HG03280 (cell line): ENCODE measurements around the gene PID1.
"Not testable (repeated sequence)": the region's sequence is repeated elsewhere in the genome, so short reads cannot be mapped to it uniquely, and the experiment has no call there.

Source experiments
- ATAC-seq: cut with Tn5 transposase; IDR thresholded peaks from one replicate; pipeline ENCODE4 v1.9.1; 2021; ENCODE audit warnings: mild to moderate bottlenecking, moderate library complexity; ENCODE audit not compliant: unreplicated experiment

PID1 gene

DNA sequence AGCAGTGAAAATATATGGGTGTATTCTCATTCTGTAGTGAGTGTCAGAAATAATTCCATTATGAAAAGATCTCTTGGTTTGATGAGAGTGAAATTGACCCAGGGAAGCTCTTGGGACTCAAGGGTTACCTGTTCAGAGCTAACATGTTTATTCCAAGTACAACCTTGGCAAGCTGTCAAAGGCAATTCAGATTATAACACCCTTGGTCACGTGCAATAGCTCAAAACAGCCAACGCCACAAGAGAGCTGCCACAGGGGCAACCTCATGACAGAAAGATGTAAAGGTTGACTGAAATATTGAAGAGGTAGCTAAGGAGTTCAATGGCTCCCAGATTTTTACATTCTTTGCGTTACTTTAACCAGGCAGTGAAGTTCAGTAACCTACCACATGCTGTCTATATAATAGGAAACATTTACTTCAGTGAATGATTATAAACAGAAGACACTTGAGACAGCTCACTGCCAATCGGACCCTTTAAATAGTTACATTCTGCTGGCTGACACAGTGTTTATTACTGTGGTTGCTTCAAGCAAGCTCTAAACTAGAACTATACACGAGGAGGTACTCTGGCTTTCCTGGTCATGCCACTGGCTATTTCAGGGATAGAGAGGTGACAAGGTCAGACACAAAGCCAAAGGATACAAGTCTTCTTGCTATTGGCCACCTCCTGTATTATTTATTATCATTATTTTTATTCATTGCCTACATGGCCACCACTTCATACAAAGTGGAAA lies 187.3 kb downstream of the PID1 start:
- no peak for ATAC-seq

DNA sequence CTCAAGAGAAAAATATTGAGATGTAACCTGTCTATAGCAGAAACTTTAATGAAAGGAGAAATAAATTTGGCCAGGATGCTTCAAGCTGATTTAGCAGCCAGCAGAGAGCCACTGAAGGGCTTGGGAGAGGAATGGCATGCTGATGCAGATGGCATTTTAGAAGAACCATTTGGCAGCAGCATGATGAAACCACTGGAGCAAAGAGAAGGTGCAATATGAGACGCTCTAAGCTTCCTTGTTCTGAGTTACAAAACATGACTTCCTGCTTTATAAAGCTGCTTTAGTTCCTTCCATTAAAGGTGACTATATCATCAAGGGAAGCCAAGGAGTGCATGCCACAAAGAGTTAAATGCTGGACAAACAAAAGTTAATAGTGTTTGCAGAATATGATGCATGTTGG lies 189.7 kb downstream of the PID1 start:
- no peak for ATAC-seq

DNA sequence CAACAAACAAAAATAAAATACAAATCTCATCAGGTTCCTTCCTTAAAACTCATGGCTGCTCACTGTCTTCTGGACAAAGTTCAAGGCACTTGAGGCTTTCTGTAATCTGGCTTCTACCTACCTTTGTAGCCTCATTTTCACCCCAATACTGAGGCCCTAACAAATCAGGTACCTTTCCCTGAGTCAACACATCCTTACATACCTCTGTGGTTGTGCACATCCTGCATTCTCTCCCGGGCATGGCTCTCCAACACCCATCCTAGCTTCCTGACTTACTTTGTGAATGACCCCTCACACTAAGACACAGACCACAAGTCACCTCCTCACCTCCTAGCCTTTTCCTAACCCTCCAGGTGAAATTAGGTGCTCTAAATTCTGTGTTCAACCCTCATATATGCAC lies 190.9 kb downstream of the PID1 start:
- ATAC-seq, result no peak

DNA sequence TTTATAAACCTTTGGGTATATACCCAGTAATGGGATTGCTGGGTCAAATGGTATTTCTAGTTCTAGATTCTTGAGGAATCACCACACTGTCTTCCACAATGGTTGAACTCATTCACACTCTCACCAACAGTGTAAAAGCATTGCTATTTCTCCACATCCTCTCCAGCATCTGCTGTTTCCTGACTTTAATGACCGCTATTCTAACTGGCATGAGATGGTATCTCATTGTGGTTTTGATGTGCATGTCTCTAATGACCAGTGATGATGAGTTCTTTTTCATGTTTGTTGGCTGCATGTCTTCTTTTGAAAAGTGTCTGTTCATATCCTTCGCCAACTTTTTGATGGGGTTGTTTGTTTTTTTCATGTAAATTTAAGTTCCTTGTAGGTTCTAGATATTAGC lies 194.2 kb downstream of the PID1 start:
- ATAC-seq, result not testable (repeated sequence)

DNA sequence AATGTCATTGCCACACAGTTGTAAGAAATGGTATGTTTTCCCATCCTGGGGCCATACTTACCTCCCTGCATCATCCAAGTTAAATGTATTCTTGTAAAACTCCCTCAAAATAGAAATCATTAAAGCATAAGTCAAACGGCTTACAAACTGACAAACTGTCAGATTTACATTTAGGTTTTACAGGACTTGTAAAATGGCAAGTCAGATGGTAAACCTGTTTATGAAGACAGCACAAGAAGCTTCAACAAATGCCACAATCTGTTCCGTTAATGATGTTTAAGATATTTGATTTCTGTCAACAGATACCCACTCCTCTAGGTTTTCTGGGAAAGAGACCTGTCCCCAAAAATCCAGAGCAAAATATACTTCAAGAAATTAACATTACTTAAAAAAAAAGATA lies 197.2 kb downstream of the PID1 start:
- ATAC-seq, result no peak

DNA sequence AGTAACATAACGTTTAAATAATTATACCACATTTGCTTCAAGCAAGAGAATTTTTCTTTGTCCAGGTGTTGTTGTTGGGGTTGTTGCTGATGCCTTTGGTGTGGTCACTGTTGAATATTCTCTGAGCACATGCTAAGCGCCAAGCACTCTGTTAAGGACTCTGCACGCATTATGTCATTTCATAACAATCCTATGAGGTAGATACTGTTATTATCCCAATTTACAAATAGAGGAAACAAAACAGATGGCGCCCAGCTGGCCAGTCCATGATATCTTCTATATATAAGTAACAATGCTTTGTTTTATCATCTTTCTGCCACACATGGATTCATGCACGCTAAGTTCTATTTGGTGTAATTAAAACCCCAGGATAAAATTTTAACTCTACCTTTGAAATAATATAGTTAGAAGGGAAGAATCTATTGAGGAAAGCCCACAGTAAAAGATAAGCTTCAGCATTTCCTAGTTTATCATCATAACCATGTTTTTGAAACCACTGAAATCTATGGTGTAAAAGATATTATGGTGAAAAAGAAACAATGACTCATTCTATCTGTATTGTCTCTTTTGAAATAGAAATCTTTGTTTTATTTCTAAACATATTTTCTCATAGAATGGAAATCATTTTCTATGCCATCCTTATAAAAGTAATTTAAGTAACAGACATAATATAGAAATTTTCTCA lies 199.7 kb downstream of the PID1 start:
- ATAC-seq, result no peak

DNA sequence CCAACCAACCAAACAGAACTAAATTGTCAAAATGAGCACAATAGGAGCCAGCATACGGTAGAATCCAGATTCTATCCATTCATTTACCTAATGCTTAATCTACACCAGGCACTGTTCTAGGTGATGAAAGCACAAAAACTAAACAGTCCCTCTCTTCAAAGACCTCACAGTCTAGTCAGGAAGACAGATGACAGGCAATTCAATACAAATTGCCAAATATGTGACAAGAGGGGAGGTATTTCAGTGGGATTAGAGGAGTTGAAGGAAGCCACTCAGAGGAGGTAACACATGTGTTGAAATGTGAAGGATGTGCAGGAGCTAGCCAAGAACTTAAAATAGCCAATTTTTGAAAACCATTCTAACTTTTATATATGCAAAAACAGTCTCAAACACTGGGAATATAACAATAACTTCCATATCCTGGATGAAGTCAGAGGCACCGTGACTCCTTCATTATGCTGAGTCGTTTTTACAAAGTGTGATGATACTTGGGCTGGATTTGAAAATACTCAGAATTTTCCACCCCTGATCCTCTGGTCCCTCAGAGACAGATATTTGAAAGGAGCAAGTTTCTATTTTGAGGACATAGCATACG lies 204.9 kb downstream of the PID1 start:
- no peak for ATAC-seq

DNA sequence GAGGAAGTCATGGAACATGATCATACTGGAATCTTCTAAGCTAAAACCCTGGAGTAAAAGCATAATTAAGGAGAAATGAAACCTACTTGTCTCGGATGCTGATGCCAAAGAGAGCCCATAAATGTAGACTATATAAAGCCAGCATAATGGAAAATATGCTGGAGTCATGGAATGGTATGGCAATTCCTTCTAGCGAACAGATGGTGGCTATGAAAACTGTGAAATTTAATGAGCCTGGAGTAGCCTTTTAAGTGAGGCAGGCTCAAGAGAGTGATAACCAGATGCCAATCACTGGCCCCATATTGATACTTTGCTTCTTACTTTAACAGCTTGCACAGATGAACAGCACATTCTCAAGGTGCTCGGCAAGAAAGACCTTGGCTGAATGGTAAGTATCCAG lies 206.3 kb downstream of the PID1 start:
- no peak for ATAC-seq

DNA sequence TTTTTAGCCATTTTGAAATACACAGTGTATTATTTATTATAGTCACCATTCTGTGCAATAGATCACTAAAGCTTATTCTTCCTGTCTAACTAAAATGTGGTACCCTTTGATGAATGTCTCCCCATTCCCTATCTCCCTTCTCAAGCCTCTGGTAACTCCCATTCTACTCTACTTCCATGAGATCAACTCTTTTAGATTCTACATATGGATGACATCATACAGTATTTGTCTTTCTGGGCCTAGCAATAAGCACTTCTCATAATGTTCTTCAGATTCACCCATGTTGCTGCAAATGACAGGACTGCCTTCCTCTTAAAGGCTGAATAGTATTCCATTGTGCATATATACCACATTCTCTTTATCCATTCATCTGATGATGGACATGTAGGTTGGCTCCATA lies 210.9 kb downstream of the PID1 start:
- ATAC-seq, result no peak

DNA sequence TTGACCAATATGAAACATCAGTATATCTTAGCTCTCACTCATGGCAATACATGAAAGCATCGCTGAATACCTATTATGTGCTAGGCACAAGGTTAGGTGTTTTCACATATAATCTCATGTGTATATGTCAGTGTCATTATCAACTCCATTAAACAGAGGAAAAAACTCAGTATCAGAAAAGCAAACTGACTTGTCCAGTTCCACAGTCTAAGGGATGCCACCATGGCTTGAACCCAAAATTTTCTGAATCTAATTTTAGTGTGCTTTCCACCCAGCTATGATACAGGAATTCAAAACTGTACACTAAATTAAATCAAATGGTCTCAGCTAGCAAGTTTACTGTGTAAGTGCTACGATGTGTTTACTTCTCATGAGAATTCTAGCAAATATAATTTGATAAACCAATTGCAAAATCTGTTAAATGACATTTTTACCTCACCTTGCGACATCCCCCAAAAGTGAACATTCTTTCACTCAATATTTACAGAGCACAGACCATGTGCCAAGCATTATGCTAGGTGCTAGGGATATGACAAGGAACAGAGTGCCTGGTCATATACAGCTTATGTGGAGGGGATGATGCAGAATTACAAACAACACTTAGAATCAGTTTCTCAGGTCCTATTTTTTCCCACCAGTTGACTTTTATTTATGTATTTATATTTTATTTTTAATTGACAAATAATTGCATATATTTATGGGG lies 211.6 kb downstream of the PID1 start:
- ATAC-seq, result no peak

DNA sequence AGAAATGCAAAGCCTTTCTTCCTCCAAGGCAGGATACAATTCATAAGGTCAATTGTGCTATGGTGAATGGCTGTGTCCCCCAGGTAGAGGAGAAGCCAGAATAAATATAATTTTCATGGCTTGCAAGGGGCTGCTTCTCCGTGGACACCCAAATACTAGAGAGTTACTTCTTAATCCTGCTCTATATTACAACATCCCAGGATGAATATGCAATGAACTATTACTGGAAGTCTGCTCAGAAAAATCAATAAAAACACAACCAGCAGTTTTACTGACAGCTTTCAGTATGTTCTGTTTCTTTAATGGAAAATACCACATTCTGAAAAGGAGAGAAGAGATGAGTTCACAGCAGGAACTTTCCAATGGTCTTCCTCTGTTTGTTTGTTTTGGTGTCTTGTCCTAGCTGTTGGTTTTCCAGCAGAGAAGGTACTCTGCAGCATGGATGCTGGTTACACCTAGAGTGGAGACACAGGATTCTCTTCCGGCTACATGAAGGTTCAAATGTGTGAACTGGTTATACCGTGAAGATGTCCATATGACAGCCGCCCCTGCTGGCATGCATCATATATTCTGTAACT lies 213.0 kb downstream of the PID1 start:
- no peak for ATAC-seq

DNA sequence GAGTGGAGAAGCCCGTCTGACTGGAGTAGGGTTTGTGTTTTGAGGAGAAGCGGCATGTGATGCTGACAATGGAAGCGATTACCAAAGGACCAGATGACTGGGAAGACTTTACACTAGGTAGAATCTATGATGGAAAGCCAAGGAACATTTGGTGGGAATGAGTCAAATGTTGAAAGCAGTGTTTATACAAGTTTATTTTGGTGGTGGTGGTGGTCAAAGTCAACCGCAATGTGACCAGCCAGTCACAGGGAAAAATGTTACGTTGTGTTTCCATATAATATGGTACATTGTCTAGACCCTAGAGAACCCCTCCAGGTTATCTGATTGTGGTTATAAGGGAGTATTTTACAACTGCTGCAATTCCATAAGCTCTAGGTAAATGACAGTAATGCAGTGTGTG lies 216.8 kb downstream of the PID1 start:
- no peak for ATAC-seq

DNA sequence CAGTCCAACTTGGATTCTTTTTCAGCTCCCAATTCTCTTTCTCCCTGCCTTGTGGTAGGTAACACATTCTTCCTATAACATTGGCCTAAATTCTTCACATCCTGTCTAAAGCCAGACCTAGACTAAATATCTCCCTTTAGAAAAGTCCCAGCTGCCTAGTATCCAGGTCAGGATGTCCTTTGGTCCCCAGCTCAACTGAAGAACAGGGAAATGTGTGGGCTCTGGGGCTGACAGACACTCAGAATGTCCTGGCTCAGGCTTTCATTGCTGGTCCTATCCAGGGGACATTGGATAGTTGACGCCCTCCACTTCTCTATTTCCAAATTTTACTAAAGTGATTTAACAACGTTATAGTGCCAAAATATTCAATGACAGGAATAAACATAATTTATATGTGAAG lies 219.3 kb downstream of the PID1 start:
- no peak for ATAC-seq

DNA sequence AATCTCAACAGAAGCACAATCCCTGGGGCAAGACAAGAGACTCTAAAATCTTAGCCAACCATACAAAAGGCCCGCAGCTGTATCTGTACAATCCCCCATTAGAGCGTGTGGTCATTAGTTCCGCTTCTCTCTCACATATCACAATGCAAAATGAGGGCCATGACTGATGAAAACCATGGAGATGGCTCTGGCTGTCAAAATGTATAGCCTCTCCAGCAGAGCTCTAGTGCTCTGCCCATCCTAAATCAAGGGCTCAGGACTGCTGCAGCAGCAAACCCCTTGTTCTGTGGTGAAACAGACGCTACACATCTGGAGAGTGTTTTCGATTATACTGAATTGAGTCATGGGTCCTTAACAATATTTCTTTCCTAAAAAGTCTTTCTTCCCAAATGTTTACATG lies 221.0 kb downstream of the PID1 start:
- ATAC-seq, result no peak

DNA sequence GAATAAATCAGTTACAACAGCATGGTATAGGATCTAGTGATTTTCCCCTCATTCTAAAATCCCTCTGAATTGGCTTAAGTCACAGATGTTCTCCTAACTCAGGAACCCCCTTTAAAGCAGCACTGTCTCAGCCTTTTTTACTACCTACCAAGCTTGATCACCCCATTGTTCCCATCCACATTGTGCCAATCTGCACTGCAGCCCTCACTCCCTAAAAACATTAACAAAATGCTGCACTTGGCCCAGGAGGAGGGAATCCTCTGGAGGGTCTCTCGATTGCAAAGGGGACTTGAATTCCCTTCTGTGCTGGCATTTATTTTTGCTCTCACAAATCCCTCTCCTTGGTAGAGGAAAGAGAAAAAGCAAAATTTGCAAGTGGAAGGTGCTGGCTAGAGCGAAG lies 223.0 kb downstream of the PID1 start:
- no peak for ATAC-seq

DNA sequence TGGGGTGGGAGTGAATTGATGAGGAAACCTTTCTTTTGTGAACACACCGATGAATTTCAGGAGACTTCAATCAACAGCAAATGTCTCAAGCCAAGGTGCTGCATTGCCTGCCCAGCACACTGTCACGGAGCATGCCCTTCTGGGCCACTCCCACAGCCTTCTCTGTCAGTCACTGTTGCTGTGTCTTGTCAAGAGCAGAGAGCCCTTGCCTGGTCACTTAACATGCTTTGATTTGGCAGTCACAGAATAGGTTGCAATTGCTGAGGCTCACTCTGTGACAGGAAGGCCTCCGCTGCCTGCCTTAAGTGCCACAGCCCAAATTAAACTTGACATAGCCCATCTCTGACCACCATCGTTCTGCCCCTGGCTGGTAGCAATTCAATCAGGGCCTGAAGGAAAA lies 225.4 kb downstream of the PID1 start:
- ATAC-seq, result no peak

DNA sequence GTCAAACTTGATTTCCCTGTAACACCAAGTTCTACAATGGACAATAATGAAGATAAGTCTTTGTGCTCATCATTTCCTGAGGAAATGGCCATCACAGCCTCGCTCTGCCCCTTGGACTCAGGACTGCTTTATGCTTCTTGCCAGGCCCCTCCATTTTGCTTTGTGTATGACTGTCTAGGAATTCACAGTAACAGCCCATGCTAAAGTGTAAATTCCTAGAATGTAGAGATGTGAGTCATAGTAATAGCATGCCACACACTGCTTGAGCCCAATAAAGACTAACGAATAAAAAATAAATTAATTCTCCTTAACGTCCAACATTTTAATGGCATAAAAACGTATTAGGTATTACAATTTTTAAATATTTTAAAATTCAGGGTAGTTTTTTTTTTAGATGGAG lies 226.5 kb downstream of the PID1 start:
- ATAC-seq, result no peak

DNA sequence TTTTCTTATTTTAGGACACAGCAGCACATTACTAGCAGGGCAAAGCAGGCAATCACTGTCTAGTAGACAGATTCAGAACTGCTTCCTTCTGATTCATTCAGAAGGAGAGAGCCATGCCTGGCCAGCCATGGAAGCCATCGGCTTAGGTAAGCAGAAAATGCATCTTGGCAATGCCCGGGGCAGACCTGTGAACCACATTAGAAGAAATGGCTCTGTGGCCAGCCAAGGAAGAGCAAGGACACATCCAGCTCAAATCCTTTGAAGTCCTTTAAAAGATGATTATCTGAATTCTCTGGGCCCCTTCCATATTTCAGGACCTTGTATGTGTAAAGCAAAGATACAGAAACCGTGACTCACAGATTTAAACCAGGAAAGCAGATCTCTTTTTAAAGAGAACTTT lies 227.4 kb downstream of the PID1 start:
- no peak for ATAC-seq

DNA sequence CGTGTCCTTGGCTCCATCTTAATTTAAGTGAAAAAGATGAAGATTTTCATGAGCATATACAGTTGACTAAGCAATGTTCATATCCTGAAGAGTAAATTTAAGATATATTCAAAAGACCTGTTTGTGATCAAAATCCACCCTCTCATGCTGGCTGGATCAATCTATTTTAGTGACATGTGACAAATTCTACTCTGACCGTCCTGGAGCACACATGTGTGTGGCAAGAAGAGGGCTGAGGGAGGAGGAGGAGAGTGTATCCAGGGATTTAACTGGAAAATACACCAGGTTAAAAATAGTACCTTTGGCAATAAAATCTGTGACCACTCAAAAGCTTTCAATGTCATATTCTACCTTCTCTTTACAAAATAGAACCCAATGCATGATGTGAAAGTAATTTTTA lies 228.7 kb downstream of the PID1 start:
- no peak for ATAC-seq

DNA sequence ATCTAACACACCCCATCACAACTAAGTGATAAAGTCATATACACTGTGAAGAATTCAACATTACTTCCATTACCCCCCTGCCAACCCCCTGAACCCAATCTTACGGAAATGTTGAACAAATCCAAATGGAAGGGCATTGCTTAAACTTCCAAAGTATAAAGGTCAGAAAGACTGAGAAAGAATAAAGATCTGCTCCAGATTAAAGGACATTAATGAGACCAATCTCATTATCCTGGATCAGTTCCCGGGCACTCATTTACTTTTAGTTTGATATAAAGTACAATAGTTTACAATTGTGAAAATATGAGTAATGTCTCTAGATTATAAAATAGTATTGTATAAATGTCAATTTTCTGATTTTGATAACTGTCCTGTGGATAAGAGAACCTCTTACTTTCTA lies 229.4 kb downstream of the PID1 start:
- no peak for ATAC-seq

DNA sequence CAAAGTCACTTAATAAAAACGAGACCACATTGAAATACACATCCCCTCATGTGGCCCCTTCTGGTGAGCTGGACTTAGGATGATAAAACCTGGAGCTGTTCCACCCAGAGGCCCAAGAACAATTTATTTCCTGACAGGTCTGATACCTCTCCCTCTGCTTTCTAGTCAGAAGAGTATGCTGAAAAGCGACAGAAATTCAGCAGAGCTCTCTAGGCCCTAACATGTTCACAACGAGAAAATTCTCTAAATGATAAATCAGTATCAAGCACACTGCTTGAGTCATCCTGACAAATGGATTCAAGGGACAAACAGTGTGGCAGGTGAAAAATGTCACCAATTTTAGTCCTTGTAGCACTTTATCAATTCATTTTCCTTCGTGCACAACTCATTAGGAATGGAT lies 233.5 kb downstream of the PID1 start:
- no peak for ATAC-seq

DNA sequence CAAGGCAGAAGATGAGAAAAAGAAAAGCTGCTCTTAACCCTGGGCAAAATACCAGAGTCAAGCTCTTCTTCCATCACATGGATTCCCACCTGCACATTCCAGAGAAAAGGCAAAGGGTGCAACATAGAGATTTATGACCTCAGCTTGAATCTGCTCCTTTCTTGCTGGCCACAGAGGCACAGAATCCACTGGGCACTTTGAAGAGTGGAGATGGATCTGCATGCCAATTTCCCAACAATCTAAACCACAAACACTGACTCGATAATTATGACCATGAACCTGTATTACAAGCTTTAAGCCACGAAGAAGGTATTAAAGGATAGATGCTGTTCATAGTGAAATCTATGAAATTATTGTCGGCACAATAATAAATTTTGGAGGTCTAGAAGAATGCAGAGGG lies 237.3 kb downstream of the PID1 start:
- ATAC-seq, result no peak
